ENCODE measurements around the gene SEMA6B.

SEMA6B gene

GRCh38 chr19:4499318-4499717, 60.2 kb downstream of the SEMA6B start:
- Histone ChIP-seq H3K9ac (ENCODE audit: low read length) (no peak overlapping the region), H3K14ac (ENCODE audit: low read length) (no peak overlapping the region), H2BK5ac (ENCODE audit: low read depth, low read length, poor library complexity) (no peak overlapping the region), H2BK12ac (ENCODE audit: low read length) (no peak overlapping the region), H3K4me3 (ENCODE audit: low read depth, low read length) (no peak overlapping the region), H2AK5ac (ENCODE audit: low read length) (no peak overlapping the region), H3K4me1 (ENCODE audit: control insufficient read depth in 1 of 2, insufficient read depth in 2 of 2, low read length in 2 of 2) (no peaks in the 10 kb centered on the region), H3K27me3 (ENCODE audit: insufficient read depth, low read length) (no peaks in the 10 kb centered on the region), H3K18ac (ENCODE audit: low read length) (no peak overlapping the region), H3K36me3 (ENCODE audit: control insufficient read depth in 1 of 2, insufficient read depth in 2 of 2, low read length in 2 of 2) (peaks cover 74 to 87% of the 10 kb centered on the region in 2 experiments), H3K79me2 (ENCODE audit: control insufficient read depth, insufficient read depth, low read length, poor library complexity) (no peaks in the 10 kb centered on the region), H2BK120ac (ENCODE audit: insufficient read depth, low read length, poor library complexity) (no peak overlapping the region), H4K8ac (ENCODE audit: low read depth, low read length) (no peak overlapping the region), H3K79me1 (ENCODE audit: low read length) (no peaks in the 10 kb centered on the region), H3K27ac (ENCODE audit: low read depth, low read length) (no peak overlapping the region), H4K12ac (ENCODE audit: low read depth, low read length) (no peak overlapping the region), H2AFZ (ENCODE audit: insufficient read depth, low read length, poor library complexity) (no peak overlapping the region), H3K9me3 (ENCODE audit: insufficient read depth, low read depth, low read length) (no peaks in the 10 kb centered on the region), H3K4me2 (ENCODE audit: low read length) (no peak overlapping the region), H3K4ac (ENCODE audit: low read depth, low read length) (no peak overlapping the region), H4K91ac (ENCODE audit: low read depth, low read length) (no peak overlapping the region), H3K23ac (ENCODE audit: low read length) (no peak overlapping the region)
- DNase-seq = no peak
- WGBS (ENCODE audit: extremely low coverage, insufficient coverage, insufficient read length) = no CpG with 5 or more reads among the region's 23 CpGs

DNA sequence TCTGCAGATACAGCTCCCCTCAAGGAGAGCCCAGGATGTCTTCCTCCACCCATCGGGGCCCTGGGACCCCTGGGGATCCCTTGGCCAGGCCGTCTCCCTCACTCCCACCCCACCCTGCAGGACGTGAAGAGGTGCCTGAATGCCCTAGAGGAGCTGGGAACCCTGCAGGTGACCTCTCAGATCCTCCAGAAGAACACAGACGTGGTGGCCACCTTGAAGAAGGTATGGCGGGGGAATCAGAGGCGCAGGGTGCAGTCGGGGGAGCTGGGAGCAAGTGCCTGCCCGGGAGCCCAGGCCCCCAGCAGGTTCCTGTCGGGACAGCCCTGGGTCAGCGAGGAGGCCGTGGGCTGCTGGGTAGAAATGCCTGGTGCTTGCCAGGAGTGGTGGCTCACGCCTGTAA, 60.8 kb downstream of the SEMA6B start:
- H2BK12ac ChIP-seq (ENCODE audit: low read length) = no peak overlapping the region
- no peak overlapping the region for H3K27ac ChIP-seq (ENCODE audit: low read depth, low read length)
- H3K4ac ChIP-seq (ENCODE audit: low read depth, low read length) = no peak overlapping the region
- H3K4me3 ChIP-seq (ENCODE audit: low read depth, low read length) = no peak overlapping the region
- no peak overlapping the region for H3K4me2 ChIP-seq (ENCODE audit: low read length)
- no peaks in the 10 kb centered on the region for H3K4me1 ChIP-seq (ENCODE audit: control insufficient read depth in 1 of 2, insufficient read depth in 2 of 2, low read length in 2 of 2)
- no peak for DNase-seq
- no CpG with 5 or more reads among the region's 12 CpGs for WGBS (ENCODE audit: extremely low coverage, insufficient coverage, insufficient read length)
- H4K91ac ChIP-seq (ENCODE audit: low read depth, low read length) = no peak overlapping the region
- H3K79me1 ChIP-seq (ENCODE audit: low read length) = no peaks in the 10 kb centered on the region
- H2AFZ ChIP-seq (ENCODE audit: insufficient read depth, low read length, poor library complexity) = no peak overlapping the region
- no peak overlapping the region for H3K14ac ChIP-seq (ENCODE audit: low read length)
- no peaks in the 10 kb centered on the region for H3K27me3 ChIP-seq (ENCODE audit: insufficient read depth, low read length)
- H4K8ac ChIP-seq (ENCODE audit: low read depth, low read length) = no peak overlapping the region
- no peaks in the 10 kb centered on the region for H3K9me3 ChIP-seq (ENCODE audit: insufficient read depth, low read depth, low read length)
- H3K36me3 ChIP-seq (ENCODE audit: control insufficient read depth in 1 of 2, insufficient read depth in 2 of 2, low read length in 2 of 2) = peaks cover 79 to 90% of the 10 kb centered on the region in 2 experiments
- no peak overlapping the region for H3K9ac ChIP-seq (ENCODE audit: low read length)
- H2BK5ac ChIP-seq (ENCODE audit: low read depth, low read length, poor library complexity) = no peak overlapping the region
- H4K12ac ChIP-seq (ENCODE audit: low read depth, low read length) = no peak overlapping the region
- no peak overlapping the region for H3K23ac ChIP-seq (ENCODE audit: low read length)
- no peak overlapping the region for H2AK5ac ChIP-seq (ENCODE audit: low read length)
- no peaks in the 10 kb centered on the region for H3K79me2 ChIP-seq (ENCODE audit: control insufficient read depth, insufficient read depth, low read length, poor library complexity)
- no peak overlapping the region for H3K18ac ChIP-seq (ENCODE audit: low read length)
- no peak overlapping the region for H2BK120ac ChIP-seq (ENCODE audit: insufficient read depth, low read length, poor library complexity)

DNA sequence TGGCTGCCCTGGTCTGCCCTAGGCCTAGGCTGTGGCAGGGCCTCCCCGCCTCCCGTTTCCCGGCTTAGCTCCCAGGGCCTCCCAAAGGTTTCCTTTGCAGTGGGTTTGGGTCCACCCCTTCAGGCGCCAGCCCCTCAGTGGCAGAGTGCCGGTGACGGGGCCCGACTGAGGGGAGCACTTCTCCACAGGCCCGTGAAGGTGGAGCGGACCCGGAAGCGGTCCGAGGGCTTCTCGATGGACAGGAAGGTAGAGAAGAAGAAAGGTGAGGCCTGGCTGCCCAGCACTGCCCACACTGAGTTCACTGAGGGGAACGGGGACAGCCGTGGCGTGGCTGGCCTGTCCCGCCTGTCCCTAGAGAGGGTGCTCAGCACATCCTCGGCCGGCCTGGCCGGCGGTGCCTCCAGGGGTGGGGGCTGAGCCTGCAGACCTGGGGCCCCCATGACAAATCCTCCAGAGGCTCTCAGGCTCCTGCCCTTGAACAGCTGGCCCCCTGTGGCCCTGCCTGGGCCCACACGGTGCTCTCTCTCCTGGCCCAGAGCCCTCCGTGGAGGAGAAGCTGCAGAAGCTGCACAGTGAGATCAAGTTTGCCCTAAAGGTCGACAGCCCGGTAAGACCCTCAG, 61.6 kb downstream of the SEMA6B start:
- Histone ChIP-seq H3K79me2 (ENCODE audit: control insufficient read depth, insufficient read depth, low read length, poor library complexity) (no peaks in the 10 kb centered on the region), H3K79me1 (ENCODE audit: low read length) (no peaks in the 10 kb centered on the region), H3K4me1 (ENCODE audit: control insufficient read depth in 1 of 2, insufficient read depth in 2 of 2, low read length in 2 of 2) (no peaks in the 10 kb centered on the region), H3K14ac (ENCODE audit: low read length) (no peak overlapping the region), H3K4ac (ENCODE audit: low read depth, low read length) (no peak overlapping the region), H2AK5ac (ENCODE audit: low read length) (no peak overlapping the region), H4K91ac (ENCODE audit: low read depth, low read length) (no peak overlapping the region), H2BK5ac (ENCODE audit: low read depth, low read length, poor library complexity) (no peak overlapping the region), H3K4me3 (ENCODE audit: low read depth, low read length) (no peak overlapping the region), H2AFZ (ENCODE audit: insufficient read depth, low read length, poor library complexity) (no peak overlapping the region), H4K8ac (ENCODE audit: low read depth, low read length) (no peak overlapping the region), H3K27me3 (ENCODE audit: insufficient read depth, low read length) (no peaks in the 10 kb centered on the region), H2BK12ac (ENCODE audit: low read length) (no peak overlapping the region), H3K27ac (ENCODE audit: low read depth, low read length) (no peak overlapping the region), H3K4me2 (ENCODE audit: low read length) (no peak overlapping the region), H3K23ac (ENCODE audit: low read length) (no peak overlapping the region), H3K36me3 (ENCODE audit: control insufficient read depth in 1 of 2, insufficient read depth in 2 of 2, low read length in 2 of 2) (peaks cover 81 to 90% of the 10 kb centered on the region in 2 experiments), H4K12ac (ENCODE audit: low read depth, low read length) (no peak overlapping the region), H3K9me3 (ENCODE audit: insufficient read depth, low read depth, low read length) (peaks cover 3% of the 10 kb centered on the region), H3K18ac (ENCODE audit: low read length) (no peak overlapping the region), H3K9ac (ENCODE audit: low read length) (no peak overlapping the region), H2BK120ac (ENCODE audit: insufficient read depth, low read length, poor library complexity) (no peak overlapping the region)
- no peak for DNase-seq
- WGBS (ENCODE audit: extremely low coverage, insufficient coverage, insufficient read length) = no CpG with 5 or more reads among the region's 25 CpGs

- H3K4me1 ChIP-seq (ENCODE audit: control insufficient read depth in 1 of 2, insufficient read depth in 2 of 2, low read length in 2 of 2) = no peaks in the 10 kb centered on the region
- no peak overlapping the region for H3K4me2 ChIP-seq (ENCODE audit: low read length)
- no peak overlapping the region for H2BK12ac ChIP-seq (ENCODE audit: low read length)
- H4K8ac ChIP-seq (ENCODE audit: low read depth, low read length) = no peak overlapping the region
- H4K12ac ChIP-seq (ENCODE audit: low read depth, low read length) = no peak overlapping the region
- H2BK5ac ChIP-seq (ENCODE audit: low read depth, low read length, poor library complexity) = no peak overlapping the region
- H3K36me3 ChIP-seq (ENCODE audit: control insufficient read depth in 1 of 2, insufficient read depth in 2 of 2, low read length in 2 of 2) = peaks cover 78 to 90% of the 10 kb centered on the region in 2 experiments
- no peak overlapping the region for H3K27ac ChIP-seq (ENCODE audit: low read depth, low read length)
- no peak overlapping the region for H3K4ac ChIP-seq (ENCODE audit: low read depth, low read length)
- H3K14ac ChIP-seq (ENCODE audit: low read length) = no peak overlapping the region
- H3K9me3 ChIP-seq (ENCODE audit: insufficient read depth, low read depth, low read length) = peaks cover 10% of the 10 kb centered on the region
- H3K27me3 ChIP-seq (ENCODE audit: insufficient read depth, low read length) = no peaks in the 10 kb centered on the region
- no peak overlapping the region for H3K23ac ChIP-seq (ENCODE audit: low read length)
- no peak overlapping the region for H3K18ac ChIP-seq (ENCODE audit: low read length)
- H4K91ac ChIP-seq (ENCODE audit: low read depth, low read length) = no peak overlapping the region
- H3K79me2 ChIP-seq (ENCODE audit: control insufficient read depth, insufficient read depth, low read length, poor library complexity) = no peaks in the 10 kb centered on the region
- no CpG with 5 or more reads among the region's 18 CpGs for WGBS (ENCODE audit: extremely low coverage, insufficient coverage, insufficient read length)
- H3K79me1 ChIP-seq (ENCODE audit: low read length) = no peaks in the 10 kb centered on the region
- no peak overlapping the region for H2AK5ac ChIP-seq (ENCODE audit: low read length)
- no peak overlapping the region for H3K4me3 ChIP-seq (ENCODE audit: low read depth, low read length)
- no peak overlapping the region for H2BK120ac ChIP-seq (ENCODE audit: insufficient read depth, low read length, poor library complexity)
- no peak for DNase-seq
- H3K9ac ChIP-seq (ENCODE audit: low read length) = no peak overlapping the region
- H2AFZ ChIP-seq (ENCODE audit: insufficient read depth, low read length, poor library complexity) = no peak overlapping the region
Observed at GRCh38 chr19:4496304-4496703, 63.2 kb downstream of the SEMA6B start.
